HCT116 (cell line): ENCODE measurements around the gene LEPR. TPM values are rescaled to one million over a fixed set of nuclear protein-coding genes. Genes with fewer than 3 reads are reported as not detected.

ENCODE experiments used
- ATAC-seq: fragments of 200-7000 bp; cut with Tn5 transposase; 2 replicates; pipeline ENCODE4 v1.9.1; 2020; ENCODE audit warnings: mild to moderate bottlenecking, moderate library complexity
- BruUV-seq: library from RNA; stranded (reverse); fragments of 400-500 nt; replicated peaks from 2 replicates; lab custom pipeline; 2021; lab: Mats Ljungman, UMichigan
- CTCF ChIA-PET: fragments of 300-600 bp; sonication (Branson Sonifier 250); formaldehyde crosslinking; loops from one replicate; lab custom pipeline; 2021; ENCODE audit warnings: antibody characterized with exemption; lab: Charles Lee
- POLR2A ChIA-PET: fragments of 300-600, 350-600 bp; sonication (Branson Sonifier 250); formaldehyde crosslinking; loops from one replicate; lab custom pipeline; 2021; ENCODE audit warnings: antibody characterized with exemption; lab: Charles Lee
- RAD21 ChIA-PET, 2 experiments: fragments of 300-600 bp; sonication (Branson Sonifier 250); formaldehyde crosslinking; loops; one replicate each; lab custom pipeline; 2023; ENCODE audit warnings: low total read pairs in 2 of 2; ENCODE audit not compliant: uncharacterized antibody in 2 of 2, unreplicated experiment in 2 of 2, low non-redundant PET in 1 of 2; lab: Charles Lee
- DNase-seq: peaks from one replicate; pipeline ENCODE4 v3.0.0-alpha.2; 2010; ENCODE audit warnings: low read depth, low spot score
- H2AFZ ChIP-seq: fragments of 200-600 bp; shearing (Covaris generic), sonication (generic); 2 replicates; pipeline ENCODE4 v1.6.1; 2017; ENCODE audit warnings: low read depth, mixed run types, mixed read lengths, antibody characterized with exemption, low read length; ENCODE audit not compliant: poor library complexity, severe bottlenecking
- H3K27ac ChIP-seq: 2 replicates; pipeline ENCODE4 v1.5.1; 2012; ENCODE audit warnings: low read depth, low read length
- H3K27me3 ChIP-seq: fragments of 200-600 bp; sonication (generic); 2 replicates; pipeline ENCODE4 v1.6.1; 2016; ENCODE audit warnings: mixed run types, low read length, mixed read lengths; ENCODE audit not compliant: insufficient read depth
- H3K36me3 ChIP-seq, 2 experiments: fragments of 200-500 bp in 1 of 2; fragments of 200-600 bp in 1 of 2; sonication (Bioruptor generic) in 1 of 2; sonication (generic) in 1 of 2; 2 replicates each; pipeline versions ENCODE4 v1.5.1 to v1.6.1; 2014 to 2016; ENCODE audit warnings: low read length in 2 of 2, inconsistent platforms in 1 of 2, mixed read lengths in 1 of 2, mixed run types in 1 of 2; ENCODE audit not compliant: insufficient read depth in 2 of 2, control insufficient read depth in 1 of 2
- H3K4me1 ChIP-seq, 2 experiments: fragments of 200-600 bp in 1 of 2; sonication (generic) in 1 of 2; 2 replicates each; pipeline versions ENCODE4 v1.5.1 to v1.6.1; 2012 to 2017; ENCODE audit warnings: low read length in 2 of 2, inconsistent platforms in 1 of 2, mild to moderate bottlenecking in 1 of 2, mixed read lengths in 1 of 2, mixed run types in 1 of 2, moderate library complexity in 1 of 2; ENCODE audit not compliant: insufficient read depth in 2 of 2, control insufficient read depth in 1 of 2
- H3K4me2 ChIP-seq: fragments of 200-600 bp; sonication (generic); 2 replicates; pipeline ENCODE4 v1.6.1; 2017; ENCODE audit warnings: mixed run types, low read length, mixed read lengths
- H3K4me3 ChIP-seq, 2 experiments: fragments of 200-600 bp in 1 of 2; sonication (generic) in 1 of 2; replicated peaks in 1 of 2; 2 replicates each; pipeline ENCODE4 v1.5.1; 2011 to 2016; ENCODE audit warnings: low read length in 2 of 2, control low read depth in 1 of 2, low read depth in 1 of 2, mild to moderate bottlenecking in 1 of 2, mixed read lengths in 1 of 2, mixed run types in 1 of 2
- H3K79me2 ChIP-seq: fragments of 200-600 bp; sonication (generic); 2 replicates; pipeline ENCODE4 v1.6.1; 2017; ENCODE audit warnings: mild to moderate bottlenecking, mixed run types, low read length, moderate library complexity, mixed read lengths; ENCODE audit not compliant: insufficient read depth
- H3K9ac ChIP-seq: fragments of 200-600 bp; sonication (generic); 2 replicates; pipeline ENCODE4 v1.6.1; 2016; ENCODE audit warnings: low read length, mixed read lengths
- H3K9me2 ChIP-seq: fragments of 200-600 bp; sonication (generic), shearing (Covaris generic); 2 replicates; pipeline ENCODE4 v1.6.1; 2017; ENCODE audit warnings: mixed run types, mild to moderate bottlenecking, moderate library complexity; ENCODE audit not compliant: insufficient read depth
- H3K9me3 ChIP-seq, 2 experiments: fragments of 200-500 bp in 1 of 2; fragments of 200-600 bp in 1 of 2; sonication (Bioruptor generic) in 1 of 2; sonication (generic) in 1 of 2; 2 replicates each; pipeline ENCODE4 v1.6.1; 2014 to 2017; ENCODE audit warnings: low read length in 2 of 2, mixed read lengths in 2 of 2, inconsistent platforms in 1 of 2, low read depth in 1 of 2, mild to moderate bottlenecking in 1 of 2, mixed run types in 1 of 2, moderate library complexity in 1 of 2; ENCODE audit not compliant: control insufficient read depth in 1 of 2, insufficient read depth in 1 of 2
- H4K20me1 ChIP-seq: fragments of 200-600 bp; sonication (generic), shearing (Covaris generic); 2 replicates; pipeline ENCODE4 v1.6.1; 2017; ENCODE audit warnings: mixed run types, mild to moderate bottlenecking, moderate library complexity; ENCODE audit not compliant: insufficient read depth
- ATF3 ChIP-seq: IDR thresholded peaks from 2 replicates; pipeline ENCODE4 v1.6.1; 2012
- CBX3 ChIP-seq: IDR thresholded peaks from 2 replicates; pipeline ENCODE4 v1.6.1; 2012; ENCODE audit warnings: low read depth
- CEBPB ChIP-seq: IDR thresholded peaks from 2 replicates; pipeline ENCODE4 v1.6.1; 2012; ENCODE audit warnings: low read depth
- CTCF ChIP-seq, 3 experiments: fragments of 200-600 bp in 1 of 3; sonication (generic) in 1 of 3; IDR thresholded peaks in 2 of 3; conservative IDR thresholded peaks in 1 of 3; 2 replicates each; pipeline ENCODE4 v1.5.1; 2012 to 2017; ENCODE audit warnings: low read depth in 2 of 3, low read length in 2 of 3, antibody characterized with exemption in 1 of 3, borderline replicate concordance in 1 of 3, control low read depth in 1 of 3, mild to moderate bottlenecking in 1 of 3, mixed read lengths in 1 of 3, mixed run types in 1 of 3, moderate library complexity in 1 of 3; ENCODE audit not compliant: insufficient read depth in 1 of 3
- EGR1 ChIP-seq: IDR thresholded peaks from 2 replicates; pipeline ENCODE4 v1.6.1; 2012; ENCODE audit warnings: low read depth
- ELF1 ChIP-seq: IDR thresholded peaks from 2 replicates; pipeline ENCODE4 v1.6.1; 2012; ENCODE audit warnings: low read depth, borderline replicate concordance
- EZH2phosphoT487 ChIP-seq: fragments of 200-600 bp; IDR thresholded peaks from 2 replicates; pipeline ENCODE4 v1.6.1; 2018; ENCODE audit warnings: antibody characterized with exemption, borderline replicate concordance
- JUND ChIP-seq: IDR thresholded peaks from 2 replicates; pipeline ENCODE4 v1.6.1; 2012
- MAX ChIP-seq: IDR thresholded peaks from 2 replicates; pipeline ENCODE4 v1.6.1; 2012
- POLR2A ChIP-seq: IDR thresholded peaks from 2 replicates; pipeline ENCODE4 v1.7.0; 2011; ENCODE audit warnings: borderline replicate concordance; ENCODE audit not compliant: insufficient read depth, insufficient read length; ENCODE audit errors: extremely low read depth
- POLR2AphosphoS5 ChIP-seq: IDR thresholded peaks from 2 replicates; pipeline ENCODE4 v1.6.1; 2011; ENCODE audit warnings: mild to moderate bottlenecking, low read depth, low read length, moderate library complexity
- REST ChIP-seq: IDR thresholded peaks from 2 replicates; pipeline ENCODE4 v1.6.1; 2012; ENCODE audit warnings: low read depth
- SIN3A ChIP-seq: IDR thresholded peaks from 2 replicates; pipeline ENCODE4 v1.6.1; 2012; ENCODE audit warnings: low read depth
- SP1 ChIP-seq: IDR thresholded peaks from 2 replicates; pipeline ENCODE4 v1.6.1; 2012; ENCODE audit warnings: low read depth
- YY1 ChIP-seq: IDR thresholded peaks from 2 replicates; pipeline ENCODE4 v1.6.1; 2011; ENCODE audit warnings: low read length, low read depth, moderate library complexity, mild to moderate bottlenecking; ENCODE audit not compliant: insufficient replicate concordance; ENCODE audit errors: extremely low read depth
- ZBTB33 ChIP-seq: IDR thresholded peaks from 2 replicates; pipeline ENCODE4 v1.6.1; 2011; ENCODE audit warnings: mild to moderate bottlenecking, low read length, moderate library complexity; ENCODE audit not compliant: insufficient replicate concordance; ENCODE audit errors: extremely low read depth
- ZNF274 ChIP-seq: fragments of 200-500 bp; sonication (Bioruptor generic); IDR thresholded peaks from 2 replicates; pipeline ENCODE4 v1.6.1; 2014; ENCODE audit warnings: mild to moderate bottlenecking, low read depth, low read length, inconsistent platforms
- intact Hi-C: fragments of 100-400 bp; cut with micrococcal nuclease; formaldehyde crosslinking; loops from 2 replicates; pipeline ENCODE4 v1.10.0; 2022
- total RNA-seq: library from RNA; stranded (reverse); gene quantifications from one replicate; pipeline ENCODE4 v1.2.1, GENCODE V29; 2021; ENCODE audit not compliant: unreplicated experiment

Gene LEPR
- total RNA-seq, 1 experiment from 2014 or later, result 6.0 TPM

GRCh38 chr1:65423884-65424572, 3.6 kb downstream of the LEPR start:
- no peaks in the 10 kb centered on the region for H3K9me2 ChIP-seq
- peaks cover 0 to 3% of the 10 kb centered on the region in 2 experiments; a peak in 1 of 4 replicates for H3K36me3 ChIP-seq
- peaks cover 44% of the 10 kb centered on the region for H3K79me2 ChIP-seq
- H3K4me1 ChIP-seq, result peaks cover 32 to 60% of the 10 kb centered on the region in 2 experiments
- peak overlapping the region; percentile 40; the same call in 1 of the 2 replicates for H3K27ac ChIP-seq
- intact Hi-C loops, result loop anchor here (10.0 kb wide), 3 partner anchors 189 to 821 kb away; no protein-coding TSS in a partner anchor
- H2AFZ ChIP-seq, result no peak overlapping the region
- peak overlapping the region; percentile 38 for H3K9ac ChIP-seq
- peak overlapping the region; percentile 87 for H3K4me2 ChIP-seq
- no TSS peak for BruUV-seq
- DNase-seq, result peak; percentile 70
- no peaks in the 10 kb centered on the region for H4K20me1 ChIP-seq
- ChIA-PET POLR2A (interaction anchor here (0.6 kb wide), 1 partner anchor 73 kb away, joined by 3 read pairs; no protein-coding TSS in a partner anchor), CTCF (interaction anchor here (0.6 kb wide), 2 partner anchors 264 to 360 kb away, joined by 3 to 4 read pairs; no protein-coding TSS in a partner anchor), RAD21 (interaction anchor here in 1 of 2 experiments (1.0 kb wide), 1 partner anchor 208 kb away, joined by 3 read pairs; no protein-coding TSS in a partner anchor)
- no peaks in the 10 kb centered on the region for H3K9me3 ChIP-seq
- peak overlapping the region in 1 of 2 experiments; percentile 24; a peak in 2 of 4 replicates for H3K4me3 ChIP-seq
- no peak for ATAC-seq
- H3K27me3 ChIP-seq, result no peaks in the 10 kb centered on the region
- TF ChIP-seq EGR1, result no peak
- peak; percentile 29; the same call in 1 of the 2 replicates for TF ChIP-seq POLR2AphosphoS5
- TF ChIP-seq ZBTB33, result no peak
- TF ChIP-seq SIN3A, result 0 out of 2 replicates have a peak, but pooled peaks have one; percentile 36
- TF ChIP-seq YY1, result no peak
- 0 out of 6 replicates have a peak, but pooled peaks of 1 of the 3 experiments have one; percentile 10 for TF ChIP-seq CTCF (IDR thresholded peaks at IDR 0.05 in 2 of 3, conservative IDR thresholded peaks at IDR 0.05 in 1 of 3; ENCODE audit: borderline replicate concordance in 1 of 3, insufficient read depth in 1 of 3, low read depth in 2 of 3, low read length in 2 of 3)
- peak; percentile 16; the same call in 1 of the 2 replicates for TF ChIP-seq MAX
- TF ChIP-seq EZH2phosphoT487, result no peak
- peak; percentile 69 for TF ChIP-seq JUND
- TF ChIP-seq ZNF274, result no peak
- no peak for TF ChIP-seq ATF3
- peak; percentile 79; the same call in 1 of the 2 replicates for TF ChIP-seq CEBPB
- TF ChIP-seq CBX3, result peak; percentile 87
- no peak for TF ChIP-seq POLR2A
- TF ChIP-seq SP1, result peak; percentile 58
- no peak for TF ChIP-seq ELF1
- no peak for TF ChIP-seq REST
